HG03196 (cell line): ENCODE measurements around the gene TUBA1A.
"Not testable (repeated sequence)": the region's sequence is repeated elsewhere in the genome, so short reads cannot be mapped to it uniquely, and the experiment has no call there.

ENCODE experiments used
- ATAC-seq: cut with Tn5 transposase; IDR thresholded peaks from one replicate; pipeline ENCODE4 v1.9.1; 2021; ENCODE audit not compliant: unreplicated experiment

TUBA1A gene

DNA sequence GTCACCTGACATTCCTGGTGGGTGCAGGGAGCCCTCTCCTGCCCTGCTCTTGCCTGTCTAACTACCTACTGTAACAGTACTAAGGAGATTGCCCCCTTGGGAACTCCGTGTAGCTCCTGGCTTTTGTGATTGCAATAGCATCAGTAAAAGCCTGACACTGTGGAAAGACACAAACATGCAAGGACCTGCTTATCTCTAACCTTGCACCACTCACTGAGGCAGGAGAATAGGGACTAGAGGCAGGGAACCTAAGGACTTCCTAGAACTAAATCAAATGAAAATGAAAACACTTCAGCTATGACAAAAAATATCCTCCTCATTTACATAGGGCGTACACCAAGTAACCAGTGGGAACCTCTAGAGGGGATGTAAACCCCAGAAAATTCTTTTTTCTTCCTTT is 28.5 kb downstream of the TUBA1A start:
- ATAC-seq = no peak

DNA sequence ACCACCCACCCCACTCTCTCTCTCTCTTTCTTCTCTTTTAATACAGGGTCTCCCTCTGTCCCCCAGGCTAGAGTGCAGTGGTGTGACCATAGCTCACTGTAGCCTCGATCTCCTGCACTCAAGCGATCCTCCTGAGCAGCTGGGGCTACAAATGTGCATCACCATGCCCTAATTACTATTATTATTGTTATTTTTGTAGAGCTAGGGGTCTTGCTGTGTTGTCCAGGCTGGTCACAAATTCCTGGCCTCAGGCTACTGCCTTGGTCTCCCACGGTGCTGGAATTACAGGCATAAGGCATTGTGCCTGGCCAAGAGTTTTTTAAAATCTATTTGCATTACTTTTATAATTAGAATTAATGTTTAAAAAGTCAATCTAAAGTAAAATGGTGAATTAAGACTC is 34.7 kb downstream of the TUBA1A start:
- ATAC-seq = no peak

DNA sequence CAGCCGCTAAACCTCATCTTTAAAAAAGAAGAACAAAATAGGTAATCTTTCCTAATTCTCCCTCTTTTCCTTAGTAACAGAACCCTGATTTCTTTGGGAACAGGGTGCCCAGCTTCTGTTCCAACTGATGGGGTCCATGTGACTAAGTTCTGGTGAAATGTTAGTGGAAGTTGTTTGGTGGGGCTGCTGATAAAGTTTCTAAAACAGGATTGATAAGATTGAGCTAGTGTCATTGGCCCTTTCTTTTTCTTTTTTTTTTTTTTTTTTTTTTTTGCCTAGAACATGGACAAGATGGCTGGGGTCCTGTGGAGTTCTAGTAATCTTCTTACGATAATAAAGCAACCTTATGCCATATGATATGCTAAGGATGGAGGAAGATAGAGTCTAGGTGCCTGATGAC is 41.5 kb downstream of the TUBA1A start:
- no peak for ATAC-seq

DNA sequence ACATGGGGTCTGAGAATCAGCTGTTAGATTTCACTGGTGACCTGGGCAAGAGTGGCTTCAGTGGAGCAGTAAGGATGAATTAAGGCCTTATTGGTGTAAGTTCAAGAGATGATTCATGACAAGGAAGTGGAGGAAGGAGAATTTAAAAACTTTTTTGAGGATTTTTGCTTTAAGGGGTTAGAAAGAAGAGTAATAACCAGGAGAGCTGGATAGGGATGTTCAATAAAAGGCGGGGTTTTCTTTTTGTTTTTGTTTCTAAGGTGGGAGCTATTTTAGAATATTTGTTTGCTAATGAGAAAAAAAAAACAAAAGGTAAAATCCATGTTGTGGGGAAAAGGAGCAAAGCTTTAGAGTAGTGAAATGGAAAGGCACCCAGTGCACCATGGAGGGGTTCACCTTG is 42.5 kb downstream of the TUBA1A start:
- ATAC-seq = no peak

DNA sequence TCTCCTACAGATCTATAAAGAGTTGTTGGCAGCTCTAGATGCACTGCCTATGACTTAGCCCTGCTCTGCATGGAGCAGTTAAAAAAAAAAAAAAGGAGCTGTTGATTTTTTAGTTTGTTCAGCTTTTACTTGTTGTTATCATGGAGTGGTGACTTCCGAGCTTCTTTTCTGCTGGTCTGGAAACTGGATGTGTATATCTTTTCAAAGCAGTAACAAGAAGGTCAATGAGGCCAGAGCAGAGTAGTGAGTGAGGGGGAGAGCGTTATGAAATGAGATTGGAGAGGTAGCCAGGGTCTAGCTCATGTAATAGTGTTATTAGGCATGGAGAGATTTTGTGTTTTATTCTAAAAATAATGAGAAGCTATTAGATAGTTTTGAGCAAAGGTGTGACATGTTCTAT is 44.5 kb downstream of the TUBA1A start:
- no peak for ATAC-seq

DNA sequence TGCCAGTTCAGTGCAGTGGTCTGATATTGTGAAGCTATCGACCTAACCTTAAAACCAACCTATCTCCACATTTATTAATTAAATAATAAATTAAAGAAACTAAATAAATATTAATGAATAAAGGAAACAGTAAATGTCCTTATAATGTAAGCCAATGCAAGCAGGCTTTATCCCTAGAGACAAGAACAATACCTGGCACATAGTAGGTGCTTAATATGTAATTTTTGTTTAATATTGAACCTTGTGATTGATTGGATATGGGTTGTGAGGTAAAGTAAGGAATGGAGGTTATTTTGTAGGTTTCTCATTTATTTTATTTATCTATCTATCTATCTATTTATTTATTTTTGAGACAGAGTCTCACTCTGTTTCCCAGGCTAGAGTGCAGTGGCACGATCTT is 49.9 kb downstream of the TUBA1A start:
- ATAC-seq = no peak

DNA sequence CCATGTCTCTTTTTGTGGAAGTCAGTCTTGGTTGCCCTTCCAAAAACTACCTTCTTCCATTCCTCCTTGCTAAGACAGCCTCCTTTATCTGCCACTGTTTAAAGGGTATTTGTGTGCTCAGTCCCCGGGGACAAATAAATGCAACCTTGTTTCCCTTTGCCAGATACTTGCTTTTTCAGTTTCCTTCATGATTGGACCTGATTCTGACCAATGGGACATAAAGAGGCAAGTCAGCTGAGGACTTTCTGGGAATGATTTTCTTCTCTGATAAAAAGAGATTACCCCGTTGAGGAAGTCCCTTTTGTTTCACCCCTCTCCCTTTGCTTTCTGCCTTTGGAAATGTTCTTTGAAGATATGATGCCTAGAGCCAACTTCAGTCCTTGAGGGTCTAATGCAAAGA is 50.3 kb downstream of the TUBA1A start:
- ATAC-seq = no peak

DNA sequence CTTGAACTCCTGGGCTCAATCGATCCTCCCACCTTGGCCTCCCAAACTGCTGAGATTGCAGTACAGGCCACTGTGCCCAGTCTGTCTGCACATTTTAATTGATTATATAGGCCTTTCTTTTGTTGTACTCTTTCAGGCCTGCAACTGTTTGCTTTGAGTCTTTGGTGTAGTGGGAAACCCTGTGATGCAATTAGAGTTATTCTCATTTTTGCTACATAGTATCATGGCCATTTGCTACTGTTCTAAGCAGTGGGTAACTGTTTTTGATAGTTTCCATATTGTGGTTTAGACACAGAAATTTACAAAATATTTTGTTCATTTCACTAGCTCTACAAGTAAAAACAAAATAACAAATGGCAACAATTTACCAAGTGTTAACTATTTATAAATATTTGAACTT is 51.4 kb downstream of the TUBA1A start:
- no peak for ATAC-seq

DNA sequence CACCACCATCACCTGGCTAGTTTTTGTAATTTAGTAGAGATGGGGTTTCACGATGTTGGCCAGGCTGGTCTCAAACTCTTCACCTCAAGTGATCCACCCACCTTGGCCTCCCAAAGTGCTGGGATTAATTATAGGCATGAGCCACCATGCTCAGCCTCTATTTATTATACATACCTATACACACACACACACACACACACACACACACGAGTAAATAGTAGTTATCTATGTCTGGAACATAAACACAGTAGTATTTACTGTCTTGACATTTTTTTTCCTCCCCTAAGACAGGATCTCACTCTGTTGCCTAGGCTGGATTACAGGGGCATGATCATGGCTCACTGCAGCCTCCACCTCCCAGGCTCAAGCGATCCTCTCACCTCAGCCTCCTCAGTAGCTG is 51.9 kb downstream of the TUBA1A start:
- not testable (repeated sequence) for ATAC-seq
